AG09309 (cell line): ENCODE results near the gene ANKRD39.

ENCODE experiments used
- DNase-seq: peaks from one replicate; pipeline ENCODE4 v3.0.0-alpha.2; 2010; ENCODE audit warnings: low read depth
- H3K4me3 ChIP-seq: 2 replicates; pipeline ENCODE4 v1.5.1; 2011; ENCODE audit warnings: mild to moderate bottlenecking, low read depth, low read length, moderate library complexity; ENCODE audit not compliant: control insufficient read depth
- CTCF ChIP-seq: IDR thresholded peaks from 2 replicates; pipeline ENCODE4 v1.5.1; 2011; ENCODE audit warnings: mild to moderate bottlenecking, low read depth, low read length, inconsistent platforms; ENCODE audit not compliant: insufficient read depth, control insufficient read depth; ENCODE audit errors: missing control alignments

Gene ANKRD39

GRCh38 chr2:96815326-96816126 is 42.3 kb downstream of the ANKRD39 start:
- TF ChIP-seq CTCF = no peak
- DNase-seq = peak; percentile 16
- H3K4me3 ChIP-seq = peak overlapping the region; percentile 56

- DNase-seq = no peak
- no peak for TF ChIP-seq CTCF
- H3K4me3 ChIP-seq = no peak overlapping the region
Measured at GRCh38 chr2:96813656-96814055, 44.2 kb downstream of the ANKRD39 start.

GRCh38 chr2:96811917-96812316 is 45.9 kb downstream of the ANKRD39 start:
- TF ChIP-seq CTCF = no peak
- H3K4me3 ChIP-seq = no peak overlapping the region
- no peak for DNase-seq

- no peak for DNase-seq
- TF ChIP-seq CTCF = no peak
Measured at GRCh38 chr2:96810783-96811192, 47.0 kb downstream of the ANKRD39 start.

GRCh38 chr2:96809951-96810782 is 47.6 kb downstream of the ANKRD39 start:
- no peak overlapping the region for H3K4me3 ChIP-seq
- TF ChIP-seq CTCF = no peak
- no peak for DNase-seq

More at GRCh38 chr2:96810783-96811192, 47.0 kb downstream of the ANKRD39 start:
- H3K4me3 ChIP-seq = no peak overlapping the region

GRCh38 chr2:96809216-96809882 is 48.5 kb downstream of the ANKRD39 start:
- no peak for DNase-seq
- H3K4me3 ChIP-seq = no peak overlapping the region
- no peak for TF ChIP-seq CTCF
